HCT116 (cell line): ENCODE results near the gene TRAIP.

Experiments used
- JUND ChIP-seq: IDR thresholded peaks from 2 replicates; pipeline ENCODE4 v1.6.1; 2012
- YY1 ChIP-seq: IDR thresholded peaks from 2 replicates; pipeline ENCODE4 v1.6.1; 2011; ENCODE audit warnings: low read length, low read depth, moderate library complexity, mild to moderate bottlenecking; ENCODE audit not compliant: insufficient replicate concordance; ENCODE audit errors: extremely low read depth

- no peak for TF ChIP-seq JUND
- TF ChIP-seq YY1, result no peak
Measured at GRCh38 chr3:49781415-49782199, 74.8 kb downstream of the TRAIP start.
